Left ventricle myocardium superior (tissue), 1 donor: ENCODE measurements around the gene COL27A1. TPM values are rescaled to one million over a fixed set of nuclear protein-coding genes. Genes with fewer than 3 reads are reported as not detected.
A peak's percentile ranks its signal among the peaks of the same experiment; 100 is the strongest.

ENCODE experiments used
- ATAC-seq: fragments of 200-7000 bp; cut with Tn5 transposase; one replicate; pipeline ENCODE4 v1.9.1; 2020; ENCODE audit warnings: mild to moderate bottlenecking, moderate library complexity
- DNase-seq: peaks from one replicate; pipeline ENCODE4 v3.0.0-alpha.2; 2020
- intact Hi-C: fragments of 100-400 bp; cut with micrococcal nuclease; formaldehyde crosslinking; loops from one replicate; pipeline ENCODE4 v1.11.0; 2022
- total RNA-seq: library from RNA; stranded (reverse); fragmentation: NEBNext Ultra II Directional; extraction: Animal tissue kit (Norgen Biotek cat#: 25700); gene quantifications from one replicate; pipeline ENCODE4 v1.2.1, GENCODE V29; 2021
- donor health status: DM: no; HTN: yes; CAD: no; lungs with severe emphysema.

The COL27A1 gene
- total RNA-seq, 1 donor from 2014 or later, result 11.0 TPM

GRCh38 chr9:114231273-114231672 lies 75.9 kb downstream of the COL27A1 start:
- ATAC-seq, result no peak
- DNase-seq, result no peak
- intact Hi-C loops, result no loop called here

GRCh38 chr9:114231719-114232449 lies 76.5 kb downstream of the COL27A1 start:
- intact Hi-C loops, result no loop called here
- ATAC-seq (no peak), DNase-seq (no peak)

- DNase-seq (peak; percentile 62), ATAC-seq (peak; percentile 68)
- intact Hi-C loops, result no loop called here
Measured at GRCh38 chr9:114233491-114234185, 78.3 kb downstream of the COL27A1 start.

GRCh38 chr9:114235033-114235661 lies 79.8 kb downstream of the COL27A1 start:
- no peak for DNase-seq
- intact Hi-C loops, result no loop called here
- ATAC-seq, result no peak

- ATAC-seq (no peak), DNase-seq (no peak)
- intact Hi-C loops, result no loop called here
Measured at GRCh38 chr9:114236391-114237138, 81.2 kb downstream of the COL27A1 start.

- DNase-seq, result no peak
- intact Hi-C loops, result no loop called here
Measured at GRCh38 chr9:114237247-114237646, 81.9 kb downstream of the COL27A1 start.

GRCh38 chr9:114237781-114238180 lies 82.4 kb downstream of the COL27A1 start:
- intact Hi-C loops, result no loop called here
- no peak for DNase-seq
- ATAC-seq, result no peak

More at GRCh38 chr9:114237247-114237646, 81.9 kb downstream of the COL27A1 start:
- ATAC-seq, result no peak

GRCh38 chr9:114238472-114238871 lies 83.1 kb downstream of the COL27A1 start:
- intact Hi-C loops, result no loop called here
- peak; percentile 56 for DNase-seq
- ATAC-seq, result peak; percentile 82

GRCh38 chr9:114238891-114239875 lies 83.8 kb downstream of the COL27A1 start:
- DNase-seq (peak; percentile 48), ATAC-seq (peak; percentile 81)
- intact Hi-C loops, result no loop called here

GRCh38 chr9:114240216-114240615 lies 84.9 kb downstream of the COL27A1 start:
- ATAC-seq (no peak), DNase-seq (no peak)
- intact Hi-C loops, result no loop called here

- DNase-seq, result no peak
- intact Hi-C loops, result no loop called here
- ATAC-seq, result no peak
Measured at GRCh38 chr9:114240647-114241558, 85.6 kb downstream of the COL27A1 start.

- intact Hi-C loops, result no loop called here
- DNase-seq, result no peak
- no peak for ATAC-seq
Measured at GRCh38 chr9:114242837-114243236, 87.5 kb downstream of the COL27A1 start.

- ATAC-seq (no peak), DNase-seq (no peak)
- intact Hi-C loops, result no loop called here
Measured at GRCh38 chr9:114243240-114243639, 87.9 kb downstream of the COL27A1 start.

GRCh38 chr9:114244570-114244969 lies 89.2 kb downstream of the COL27A1 start:
- intact Hi-C loops, result no loop called here
- no peak for ATAC-seq
- no peak for DNase-seq

GRCh38 chr9:114246558-114246957 lies 91.2 kb downstream of the COL27A1 start:
- intact Hi-C loops, result no loop called here
- no peak for DNase-seq
- ATAC-seq, result no peak

- no peak for ATAC-seq
- intact Hi-C loops, result no loop called here
- DNase-seq, result no peak
Measured at GRCh38 chr9:114247077-114247476, 91.7 kb downstream of the COL27A1 start.

- no peak for ATAC-seq
- no peak for DNase-seq
- intact Hi-C loops, result no loop called here
Measured at GRCh38 chr9:114247491-114247890, 92.2 kb downstream of the COL27A1 start.
